ENCODE measurements around the gene MEPE.
A peak's percentile ranks its signal among the peaks of the same experiment; 100 is the strongest.

MEPE gene

GRCh38 chr4:87840149-87840548 is 7.4 kb downstream of the MEPE start:
- no peak for DNase-seq (ENCODE audit: low read depth in 2 of 2)

- no peak for DNase-seq (ENCODE audit: low read depth in 2 of 2)
Observed at GRCh38 chr4:87843936-87844335, 11.2 kb downstream of the MEPE start.

DNA sequence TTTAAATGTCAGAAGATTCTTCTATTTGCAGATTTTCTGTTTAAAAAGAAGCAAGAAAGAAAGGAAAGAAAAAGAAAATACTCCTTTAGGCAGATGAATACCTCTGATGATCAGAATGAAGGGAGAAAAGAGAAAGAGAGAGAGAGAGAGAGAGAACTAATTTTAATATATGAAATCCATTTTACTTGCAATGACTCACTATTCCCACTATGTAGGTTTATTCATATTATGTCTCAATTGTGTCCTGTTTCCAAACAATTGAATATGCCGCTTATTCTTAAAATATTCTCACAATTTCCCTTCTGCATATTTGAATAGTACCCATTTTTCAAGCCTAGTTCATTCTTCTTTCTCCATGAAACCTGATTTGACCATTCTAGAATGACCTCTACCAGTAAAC is 11.7 kb downstream of the MEPE start:
- DNase-seq (ENCODE audit: low read depth in 2 of 2) = no peak

DNA sequence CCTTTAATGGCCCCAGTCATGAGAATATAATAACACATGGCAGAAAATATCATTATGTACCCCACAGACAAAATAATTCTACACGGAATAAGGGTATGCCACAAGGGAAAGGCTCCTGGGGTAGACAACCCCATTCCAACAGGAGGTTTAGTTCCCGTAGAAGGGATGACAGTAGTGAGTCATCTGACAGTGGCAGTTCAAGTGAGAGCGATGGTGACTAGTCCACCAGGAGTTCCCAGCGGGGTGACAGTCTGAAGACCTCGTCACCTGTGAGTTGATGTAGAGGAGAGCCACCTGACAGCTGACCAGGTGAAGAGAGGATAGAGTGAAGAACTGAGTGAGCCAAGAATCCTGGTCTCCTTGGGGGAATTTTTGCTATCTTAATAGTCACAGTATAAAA is 13.5 kb downstream of the MEPE start:
- no peak for DNase-seq (ENCODE audit: low read depth in 2 of 2)

- DNase-seq (ENCODE audit: low read depth in 2 of 2) = peak in 1 of 2 experiments; percentile 9
Observed at GRCh38 chr4:87848622-87849351, 16.0 kb downstream of the MEPE start.

DNA sequence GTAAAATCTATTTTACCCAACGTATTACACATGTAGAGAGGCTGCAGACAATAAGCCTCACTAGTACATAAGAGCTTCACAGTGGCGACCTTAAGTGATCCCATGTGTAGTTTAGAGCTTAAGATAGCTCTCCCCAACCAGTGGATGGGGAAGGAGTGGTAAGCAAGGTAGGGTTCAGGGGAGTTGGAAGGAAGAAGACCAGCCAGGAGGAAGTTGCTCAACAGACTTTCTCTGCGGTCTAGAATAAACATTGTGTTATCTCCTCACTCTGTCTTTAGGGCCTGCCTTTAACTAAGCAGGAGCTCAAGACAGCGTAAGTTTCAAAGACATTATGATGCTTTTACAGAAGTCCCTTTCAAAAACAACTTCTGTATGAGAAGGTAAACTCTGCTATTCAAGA is 16.8 kb downstream of the MEPE start:
- DNase-seq (ENCODE audit: low read depth in 2 of 2) = no peak

GRCh38 chr4:87851332-87851731 is 18.6 kb downstream of the MEPE start:
- DNase-seq (ENCODE audit: low read depth in 2 of 2) = no peak

- no peak for DNase-seq (ENCODE audit: low read depth in 2 of 2)
Observed at GRCh38 chr4:87851953-87852352, 19.2 kb downstream of the MEPE start.

DNA sequence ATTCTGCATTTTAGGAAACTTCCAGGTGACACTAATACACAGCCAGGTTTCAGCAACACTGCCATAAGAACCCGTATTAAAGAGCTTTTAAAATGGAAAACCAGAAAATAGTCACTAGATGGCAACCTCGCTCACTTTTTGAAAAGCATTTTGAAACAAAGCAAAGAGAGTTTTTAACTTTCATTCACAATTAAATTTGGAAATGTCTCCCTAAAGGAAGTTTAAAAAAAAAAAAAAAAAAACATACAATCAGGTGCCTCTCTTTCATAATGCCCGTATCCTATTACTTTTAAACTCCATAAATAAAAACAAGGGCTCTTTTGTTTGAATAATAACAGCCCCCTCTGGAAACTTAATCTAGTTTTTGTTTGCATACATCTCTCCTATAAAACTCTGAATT is 20.3 kb downstream of the MEPE start:
- no peak for DNase-seq (ENCODE audit: low read depth in 2 of 2)

DNA sequence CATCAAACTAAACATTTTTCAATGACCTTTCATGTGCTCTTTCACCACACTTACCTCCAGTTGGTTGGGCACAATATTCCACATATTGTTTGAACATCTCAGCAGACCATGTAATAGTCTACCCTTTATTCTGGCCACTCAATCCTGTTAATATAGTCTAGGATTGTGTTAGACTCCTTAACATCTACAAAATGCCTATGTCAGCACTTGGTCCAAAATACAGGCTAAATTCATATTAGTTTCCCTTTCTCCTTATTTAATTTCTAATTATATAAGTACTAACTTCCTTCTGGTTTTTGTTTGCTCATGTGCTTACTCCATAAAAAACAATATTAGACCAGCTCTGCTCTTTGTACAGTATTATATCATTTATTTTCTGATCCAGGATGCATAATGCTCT is 21.1 kb downstream of the MEPE start:
- no peak for DNase-seq (ENCODE audit: low read depth in 2 of 2)

GRCh38 chr4:87855559-87855958 is 22.8 kb downstream of the MEPE start:
- DNase-seq (ENCODE audit: low read depth in 2 of 2) = no peak

DNA sequence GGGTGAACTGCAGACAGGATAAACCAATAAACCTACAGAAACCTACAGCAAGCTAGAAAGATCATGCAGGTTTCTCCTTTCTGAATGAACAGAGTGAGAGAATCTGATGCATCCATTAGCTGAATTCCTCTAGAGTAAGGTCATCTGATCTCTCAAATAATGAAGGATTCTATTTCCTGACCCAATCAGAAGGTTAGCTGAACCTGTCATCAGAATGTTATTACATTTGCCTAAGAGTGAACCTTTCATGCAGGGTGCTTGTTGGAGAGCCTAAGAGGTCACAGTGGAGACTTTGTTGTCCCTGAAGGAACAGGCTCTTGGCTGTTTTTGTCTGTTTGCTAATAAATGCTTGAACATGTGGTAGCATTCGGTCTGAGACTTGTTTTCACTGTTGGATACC is 24.0 kb downstream of the MEPE start:
- DNase-seq (ENCODE audit: low read depth in 2 of 2) = no peak

DNA sequence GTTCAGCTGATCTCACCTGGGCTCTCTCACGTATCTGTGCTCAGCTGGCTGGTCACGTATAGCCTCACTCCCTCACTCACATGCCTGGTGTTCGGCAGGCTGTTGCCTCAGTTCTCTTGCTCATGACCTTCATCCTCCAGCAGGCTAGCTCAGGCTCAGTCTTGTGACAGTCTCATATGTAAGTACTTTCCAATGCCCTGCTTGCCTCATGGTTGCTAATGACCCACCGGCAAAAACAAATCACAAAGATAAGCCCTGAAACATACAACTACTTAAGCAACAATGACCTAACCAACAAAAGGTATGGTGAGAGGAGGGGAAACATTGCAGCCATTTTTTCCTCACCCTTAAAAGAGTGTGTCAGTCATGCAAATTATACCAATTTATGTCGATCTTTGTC is 25.0 kb downstream of the MEPE start:
- DNase-seq (ENCODE audit: low read depth in 2 of 2) = no peak

DNA sequence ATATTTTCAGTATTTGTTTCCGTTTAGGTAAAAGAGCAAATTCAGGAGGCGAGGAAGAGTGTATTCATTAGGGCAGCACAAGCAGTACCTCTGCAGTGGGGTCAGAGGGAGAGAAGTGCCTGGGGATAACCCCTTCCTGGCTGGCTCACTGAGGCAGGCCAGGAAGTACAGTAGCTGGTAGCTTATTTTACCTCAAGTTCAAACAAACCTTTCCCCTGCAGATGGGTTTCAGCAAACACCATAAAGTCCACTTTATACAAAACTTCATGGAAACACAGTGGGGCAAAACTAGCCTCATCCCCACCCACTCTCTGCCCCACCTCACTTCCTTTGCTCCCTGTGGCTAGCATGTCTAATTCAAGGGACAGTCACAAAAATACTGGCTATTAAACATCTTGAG is 29.5 kb downstream of the MEPE start:
- no peak for DNase-seq (ENCODE audit: low read depth in 2 of 2)

DNA sequence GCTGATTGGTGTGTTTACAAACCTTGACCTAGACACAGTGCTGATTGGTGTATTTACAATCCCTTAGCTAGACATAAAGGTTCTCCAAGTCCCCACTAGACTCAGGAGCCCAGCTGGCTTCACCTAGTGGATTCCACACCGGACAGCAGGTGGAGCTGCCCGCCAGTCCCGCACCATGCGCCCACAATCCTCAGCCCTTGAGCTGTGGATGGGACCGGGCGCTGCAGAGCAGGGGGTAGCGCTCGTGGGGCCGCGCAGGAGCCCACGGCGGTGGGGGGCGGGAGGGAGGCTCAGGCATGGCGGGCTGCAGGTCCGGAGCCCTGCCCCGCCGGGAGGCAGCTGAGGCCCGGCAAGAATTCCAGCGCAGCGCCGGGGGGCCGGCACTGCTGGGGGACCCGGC is 30.7 kb downstream of the MEPE start:
- DNase-seq (ENCODE audit: low read depth in 2 of 2) = no peak

DNA sequence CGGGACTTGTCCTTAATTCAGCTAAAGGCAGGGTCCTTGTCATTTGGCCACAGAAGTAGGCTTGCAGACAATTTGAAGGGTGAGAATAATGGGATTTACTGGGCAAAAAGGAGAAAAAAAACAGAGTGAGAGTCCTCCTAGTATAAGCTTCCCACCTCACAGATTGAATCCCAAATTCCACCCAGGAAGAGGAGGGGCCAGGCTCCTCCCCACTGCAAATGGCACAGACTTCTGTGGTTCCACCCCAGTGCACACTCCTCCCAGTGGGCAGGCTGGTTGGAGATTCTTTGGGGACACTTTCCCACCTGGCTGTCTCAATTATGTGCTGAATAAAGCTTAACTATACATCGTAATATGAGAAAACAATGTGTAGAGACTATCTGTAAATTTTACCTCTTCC is 31.6 kb downstream of the MEPE start:
- DNase-seq (ENCODE audit: low read depth in 2 of 2) = no peak

GRCh38 chr4:87865288-87865687 is 32.5 kb downstream of the MEPE start:
- no peak for DNase-seq (ENCODE audit: low read depth in 2 of 2)

- DNase-seq (ENCODE audit: low read depth in 2 of 2) = no peak
Observed at GRCh38 chr4:87865960-87866598, 33.3 kb downstream of the MEPE start.

DNA sequence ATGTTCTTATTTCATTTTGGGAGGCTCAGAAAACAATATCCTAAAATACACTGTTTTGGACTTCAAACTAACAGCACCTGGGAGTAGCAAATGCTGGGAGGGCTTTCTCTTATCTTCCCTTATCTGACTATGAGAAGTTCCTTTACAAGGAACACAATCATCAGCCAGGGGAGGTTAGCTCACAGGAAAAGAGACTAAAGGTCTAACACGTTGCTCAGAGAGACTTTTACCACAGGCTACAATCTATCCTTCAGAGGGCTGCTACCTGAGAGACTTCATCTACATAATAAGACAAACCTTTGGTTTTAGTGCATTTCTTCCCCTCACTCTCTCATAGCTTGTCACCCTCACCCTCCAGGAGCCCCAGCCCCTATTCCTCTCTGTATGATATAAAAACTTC is 35.8 kb downstream of the MEPE start:
- DNase-seq (ENCODE audit: low read depth in 2 of 2) = no peak

GRCh38 chr4:87872028-87872427 is 39.3 kb downstream of the MEPE start:
- no peak for DNase-seq (ENCODE audit: low read depth in 2 of 2)

GRCh38 chr4:87875191-87875590 is 42.4 kb downstream of the MEPE start:
- DNase-seq (ENCODE audit: low read depth in 2 of 2) = no peak

DNA sequence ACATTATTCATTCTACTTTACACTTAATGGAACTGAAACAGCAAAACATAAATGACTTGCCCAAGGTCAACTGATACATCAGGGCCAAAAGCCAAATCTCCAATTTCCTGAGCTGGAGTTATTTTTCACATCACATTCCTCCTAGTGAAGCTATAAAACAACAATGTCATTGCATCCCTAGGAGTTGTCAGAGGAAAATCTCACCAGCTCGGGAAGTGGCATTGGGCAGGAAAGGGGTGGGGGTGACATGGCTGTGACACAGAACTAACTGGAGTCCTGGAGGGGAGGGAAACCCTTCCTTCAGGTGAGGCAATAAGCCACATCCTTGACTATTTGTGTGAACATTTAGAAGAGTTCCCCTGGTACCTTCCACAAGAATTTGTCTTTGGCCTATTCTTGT is 47.3 kb downstream of the MEPE start:
- DNase-seq (ENCODE audit: low read depth in 2 of 2) = no peak

- no peak for DNase-seq (ENCODE audit: low read depth in 2 of 2)
Observed at GRCh38 chr4:87881115-87881514, 48.3 kb downstream of the MEPE start.

- DNase-seq (ENCODE audit: low read depth in 2 of 2) = no peak
Observed at GRCh38 chr4:87882321-87882720, 49.6 kb downstream of the MEPE start.
